ENCODE measurements around the gene TIAM2. TPM values are rescaled to one million over a fixed set of nuclear protein-coding genes. Genes with fewer than 3 reads are reported as not detected.

TIAM2 gene
- total and polyA plus RNA-seq, 2 experiments from 2014 or later = 5.5 to 16.9 TPM

- H3K9me2 ChIP-seq (replicated peaks; ENCODE audit: insufficient read depth) = no peaks in the 10 kb centered on the region
- TF ChIP-seq EZH2 (IDR thresholded peaks at IDR 0.05; ENCODE audit: borderline replicate concordance) = no peak
- TF ChIP-seq CTCF (IDR thresholded peaks at IDR 0.05; ENCODE audit: poor library complexity) = no peak
- TF ChIP-seq EZH2phosphoT487 (IDR thresholded peaks at IDR 0.05; ENCODE audit: low read depth, severe bottlenecking, unreplicated experiment) = no peak
- H3K79me2 ChIP-seq = no peaks in the 10 kb centered on the region
- no peak overlapping the region for H3K4me3 ChIP-seq
- H3K4me2 ChIP-seq = no peak overlapping the region
- no peaks in the 10 kb centered on the region for H3K27me3 ChIP-seq
- no peak overlapping the region for H3K27ac ChIP-seq
- no peaks in the 10 kb centered on the region for H3K36me3 ChIP-seq (replicated peaks; ENCODE audit: insufficient read depth, low read depth)
- no peak for DNase-seq (ENCODE audit: low spot score)
- H3K4me1 ChIP-seq (ENCODE audit: insufficient read depth) = peaks cover 6% of the 10 kb centered on the region
- no peaks in the 10 kb centered on the region for H4K20me1 ChIP-seq (ENCODE audit: insufficient read depth, poor library complexity, severe bottlenecking)
- 77% methylated on average over 2 of the region's 2 CpGs for WGBS (ENCODE audit: low lambda C conversion rate, missing lambda C conversion rate)
- no peak overlapping the region for H2AFZ ChIP-seq
- no peaks in the 10 kb centered on the region for H3K9me3 ChIP-seq (ENCODE audit: low read depth)
Measured at GRCh38 chr6:155196911-155197310, 201.8 kb downstream of the TIAM2 start.

- TF ChIP-seq EZH2phosphoT487 (IDR thresholded peaks at IDR 0.05; ENCODE audit: low read depth, severe bottlenecking, unreplicated experiment) (no peak), EZH2 (IDR thresholded peaks at IDR 0.05; ENCODE audit: borderline replicate concordance) (no peak), CTCF (IDR thresholded peaks at IDR 0.05; ENCODE audit: poor library complexity) (no peak)
- H4K20me1 ChIP-seq (ENCODE audit: insufficient read depth, poor library complexity, severe bottlenecking) = no peaks in the 10 kb centered on the region
- H3K36me3 ChIP-seq (replicated peaks; ENCODE audit: insufficient read depth, low read depth) = no peaks in the 10 kb centered on the region
- 100% methylated on average over 2 of the region's 2 CpGs for WGBS (ENCODE audit: low lambda C conversion rate, missing lambda C conversion rate)
- H3K79me2 ChIP-seq = no peaks in the 10 kb centered on the region
- no peak overlapping the region for H3K4me2 ChIP-seq
- no peak overlapping the region for H2AFZ ChIP-seq
- no peaks in the 10 kb centered on the region for H3K9me2 ChIP-seq (replicated peaks; ENCODE audit: insufficient read depth)
- peaks cover 6% of the 10 kb centered on the region for H3K4me1 ChIP-seq (ENCODE audit: insufficient read depth)
- DNase-seq (ENCODE audit: low spot score) = no peak
- H3K9me3 ChIP-seq (ENCODE audit: low read depth) = no peaks in the 10 kb centered on the region
- no peak overlapping the region for H3K27ac ChIP-seq
- H3K4me3 ChIP-seq = no peak overlapping the region
- H3K27me3 ChIP-seq = no peaks in the 10 kb centered on the region
Measured at GRCh38 chr6:155197932-155198331, 202.8 kb downstream of the TIAM2 start.

- no peaks in the 10 kb centered on the region for H3K27me3 ChIP-seq
- TF ChIP-seq EZH2 (IDR thresholded peaks at IDR 0.05; ENCODE audit: borderline replicate concordance) = no peak
- no peak for TF ChIP-seq CTCF (IDR thresholded peaks at IDR 0.05; ENCODE audit: poor library complexity)
- no peak for TF ChIP-seq EZH2phosphoT487 (IDR thresholded peaks at IDR 0.05; ENCODE audit: low read depth, severe bottlenecking, unreplicated experiment)
- no peak overlapping the region for H3K4me2 ChIP-seq
- WGBS (ENCODE audit: low lambda C conversion rate, missing lambda C conversion rate) = 78% methylated on average over 2 of the region's 2 CpGs
- DNase-seq (ENCODE audit: low spot score) = no peak
- peaks cover 6% of the 10 kb centered on the region for H3K4me1 ChIP-seq (ENCODE audit: insufficient read depth)
- H3K9me3 ChIP-seq (ENCODE audit: low read depth) = no peaks in the 10 kb centered on the region
- no peak overlapping the region for H2AFZ ChIP-seq
- no peaks in the 10 kb centered on the region for H4K20me1 ChIP-seq (ENCODE audit: insufficient read depth, poor library complexity, severe bottlenecking)
- no peaks in the 10 kb centered on the region for H3K36me3 ChIP-seq (replicated peaks; ENCODE audit: insufficient read depth, low read depth)
- H3K9me2 ChIP-seq (replicated peaks; ENCODE audit: insufficient read depth) = no peaks in the 10 kb centered on the region
- H3K27ac ChIP-seq = peak overlapping the region; percentile 84
- H3K79me2 ChIP-seq = no peaks in the 10 kb centered on the region
- no peak overlapping the region for H3K4me3 ChIP-seq
Measured at GRCh38 chr6:155200012-155200411, 204.9 kb downstream of the TIAM2 start.

Measured in hepatocyte (in vitro differentiated cells).